Testis (tissue), 2 donors: Measurements from ENCODE around the gene ZNF394.

Experiments used
- CTCF ChIP-seq, 3 experiments: fragments of 450-650 bp in 2 of 3; fragments of 200-600 bp in 1 of 3; sonication (generic) in 1 of 3; IDR thresholded peaks; one replicate each; pipeline ENCODE4 v1.5.1; 2016 to 2019; ENCODE audit warnings: antibody characterized with exemption in 3 of 3, mild to moderate bottlenecking in 2 of 3, moderate library complexity in 1 of 3
- POLR2A ChIP-seq: fragments of 450-650 bp; IDR thresholded peaks from one replicate; pipeline ENCODE4 v1.6.1; 2017; ENCODE audit warnings: antibody characterized with exemption, mild to moderate bottlenecking, moderate library complexity

DNA sequence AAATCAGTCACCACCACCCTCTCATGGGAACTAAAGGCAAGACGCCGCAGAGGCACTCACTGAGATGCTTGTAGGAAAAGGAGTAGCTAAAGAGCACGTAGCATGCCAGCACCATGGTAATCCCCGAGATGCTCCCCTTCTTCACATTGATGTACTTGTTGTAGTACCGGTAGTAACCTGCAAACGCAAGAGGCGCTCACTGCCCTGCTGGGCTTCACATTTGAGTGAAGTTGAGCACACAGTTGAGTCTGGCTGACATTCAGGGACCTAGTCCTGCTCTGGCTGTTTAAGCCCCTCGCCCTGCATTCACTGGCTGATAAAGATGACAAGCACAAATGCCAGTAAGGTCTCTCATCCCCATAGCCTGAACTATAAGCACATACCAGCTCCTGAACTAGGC, 41.0 kb downstream of the ZNF394 start:
- no peak for TF ChIP-seq POLR2A
- no peak for TF ChIP-seq CTCF (IDR thresholded peaks at IDR 0.05)
